GM12873 (cell line): ENCODE measurements around the gene DUSP28.

Experiments
- TF ChIP-seq, protein P1 (sequence below): IDR thresholded peaks from 2 replicates; pipeline ENCODE4 v1.5.1; 2012; ENCODE audit warnings: low read depth, mild to moderate bottlenecking, moderate library complexity, low read length, control low read depth; ENCODE audit not compliant: insufficient read depth; ENCODE audit errors: missing control alignments

The DUSP28 gene

DNA sequence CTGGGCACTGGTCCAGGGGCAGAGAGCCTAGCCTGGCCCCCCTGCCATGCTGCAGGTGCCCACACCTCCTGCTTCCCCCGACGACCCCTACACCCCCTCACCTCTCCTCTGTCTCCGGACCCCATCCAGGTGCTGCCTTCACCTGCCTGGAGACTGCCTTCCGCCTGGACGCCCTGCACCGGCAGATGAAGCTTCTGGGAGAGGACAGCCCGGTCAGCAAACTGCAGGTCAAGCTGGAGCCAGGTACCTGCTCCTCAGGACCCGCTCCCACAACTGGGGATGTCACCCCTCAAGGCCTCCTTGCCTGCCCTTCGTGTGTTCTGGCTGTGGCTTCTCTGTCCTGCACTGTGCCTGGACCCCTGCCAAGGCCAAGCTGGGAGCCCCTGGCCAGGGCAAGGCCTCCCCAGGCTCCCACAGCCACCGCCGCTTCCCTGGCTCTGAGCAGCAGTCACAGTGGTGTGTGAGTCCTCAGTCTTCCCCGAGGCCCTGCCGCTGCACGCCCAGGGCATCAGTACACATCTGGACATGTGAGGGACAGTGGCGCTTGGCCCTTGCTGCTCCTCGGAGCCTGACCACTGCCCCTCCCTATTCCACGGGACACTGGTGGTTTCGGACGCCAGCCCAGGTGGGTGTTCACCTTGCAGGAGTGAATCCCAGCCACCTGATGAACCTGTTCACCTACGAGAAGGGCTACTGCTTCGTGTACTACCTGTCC lies 14.4 kb downstream of the DUSP28 start:
- TF ChIP-seq, protein P1, sequence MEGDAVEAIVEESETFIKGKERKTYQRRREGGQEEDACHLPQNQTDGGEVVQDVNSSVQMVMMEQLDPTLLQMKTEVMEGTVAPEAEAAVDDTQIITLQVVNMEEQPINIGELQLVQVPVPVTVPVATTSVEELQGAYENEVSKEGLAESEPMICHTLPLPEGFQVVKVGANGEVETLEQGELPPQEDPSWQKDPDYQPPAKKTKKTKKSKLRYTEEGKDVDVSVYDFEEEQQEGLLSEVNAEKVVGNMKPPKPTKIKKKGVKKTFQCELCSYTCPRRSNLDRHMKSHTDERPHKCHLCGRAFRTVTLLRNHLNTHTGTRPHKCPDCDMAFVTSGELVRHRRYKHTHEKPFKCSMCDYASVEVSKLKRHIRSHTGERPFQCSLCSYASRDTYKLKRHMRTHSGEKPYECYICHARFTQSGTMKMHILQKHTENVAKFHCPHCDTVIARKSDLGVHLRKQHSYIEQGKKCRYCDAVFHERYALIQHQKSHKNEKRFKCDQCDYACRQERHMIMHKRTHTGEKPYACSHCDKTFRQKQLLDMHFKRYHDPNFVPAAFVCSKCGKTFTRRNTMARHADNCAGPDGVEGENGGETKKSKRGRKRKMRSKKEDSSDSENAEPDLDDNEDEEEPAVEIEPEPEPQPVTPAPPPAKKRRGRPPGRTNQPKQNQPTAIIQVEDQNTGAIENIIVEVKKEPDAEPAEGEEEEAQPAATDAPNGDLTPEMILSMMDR, result no peak

DNA sequence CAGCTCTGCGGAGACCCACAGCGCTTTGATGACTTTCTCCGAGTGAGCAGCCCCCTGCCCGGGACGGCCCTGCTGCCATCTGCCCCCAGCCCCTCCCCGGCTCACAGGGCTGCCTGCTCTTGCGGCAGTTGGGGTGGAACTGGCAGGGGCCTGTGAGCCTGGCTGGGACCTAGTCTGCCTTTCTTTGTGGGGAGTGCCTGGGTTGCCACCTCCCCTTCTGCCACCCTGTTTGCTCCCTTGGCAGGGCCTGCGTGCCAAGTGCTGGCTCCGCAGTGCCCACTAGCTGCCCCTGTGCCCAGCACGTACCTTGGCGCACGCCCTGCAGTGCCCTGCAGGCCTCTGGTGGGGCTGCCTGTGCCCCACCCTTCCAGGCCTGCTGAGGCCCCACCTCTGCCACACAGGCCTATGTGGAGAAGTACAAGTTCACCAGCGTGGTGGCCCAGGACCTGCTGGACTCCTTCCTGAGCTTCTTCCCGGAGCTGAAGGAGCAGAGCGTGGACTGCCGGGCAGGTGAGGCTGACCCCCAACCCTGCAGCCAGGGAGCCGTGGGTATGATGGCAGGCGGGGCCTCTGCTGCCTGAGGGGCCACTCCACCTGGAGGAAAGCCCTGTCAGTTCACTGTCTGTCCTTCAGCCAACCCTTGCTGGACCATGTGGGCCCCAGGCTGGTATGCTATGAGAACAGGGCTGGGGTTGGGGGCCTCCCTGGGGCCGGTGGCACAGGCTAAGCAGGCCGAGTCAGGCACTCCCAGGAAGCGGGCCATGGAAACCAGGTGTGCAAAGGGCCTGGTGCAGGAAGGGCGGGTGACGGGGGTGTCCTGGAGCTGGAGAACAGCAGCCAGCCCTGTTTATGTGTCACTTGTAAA lies 15.2 kb downstream of the DUSP28 start:
- TF ChIP-seq, protein P1, result no peak

DNA sequence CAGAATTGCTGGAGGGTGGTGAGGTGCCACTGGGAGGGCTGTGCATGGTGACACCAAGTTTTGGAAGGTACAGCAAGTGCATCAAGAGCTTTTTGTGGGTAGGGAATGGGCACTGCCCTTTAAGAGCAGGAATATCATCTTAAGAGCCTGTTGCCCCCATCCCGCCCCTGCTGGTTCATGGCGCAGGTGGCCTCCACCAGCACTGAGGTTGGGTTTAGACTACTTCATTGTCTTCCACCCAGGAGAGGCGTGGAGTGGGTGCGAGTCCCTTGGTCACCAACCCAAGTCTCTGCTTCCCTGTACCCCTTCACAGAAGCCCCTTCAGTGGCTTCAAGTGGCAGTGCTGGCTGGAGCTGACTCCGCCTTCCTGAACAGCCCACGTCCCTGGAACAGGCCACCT lies 15.9 kb downstream of the DUSP28 start:
- TF ChIP-seq, protein P1, result no peak

DNA sequence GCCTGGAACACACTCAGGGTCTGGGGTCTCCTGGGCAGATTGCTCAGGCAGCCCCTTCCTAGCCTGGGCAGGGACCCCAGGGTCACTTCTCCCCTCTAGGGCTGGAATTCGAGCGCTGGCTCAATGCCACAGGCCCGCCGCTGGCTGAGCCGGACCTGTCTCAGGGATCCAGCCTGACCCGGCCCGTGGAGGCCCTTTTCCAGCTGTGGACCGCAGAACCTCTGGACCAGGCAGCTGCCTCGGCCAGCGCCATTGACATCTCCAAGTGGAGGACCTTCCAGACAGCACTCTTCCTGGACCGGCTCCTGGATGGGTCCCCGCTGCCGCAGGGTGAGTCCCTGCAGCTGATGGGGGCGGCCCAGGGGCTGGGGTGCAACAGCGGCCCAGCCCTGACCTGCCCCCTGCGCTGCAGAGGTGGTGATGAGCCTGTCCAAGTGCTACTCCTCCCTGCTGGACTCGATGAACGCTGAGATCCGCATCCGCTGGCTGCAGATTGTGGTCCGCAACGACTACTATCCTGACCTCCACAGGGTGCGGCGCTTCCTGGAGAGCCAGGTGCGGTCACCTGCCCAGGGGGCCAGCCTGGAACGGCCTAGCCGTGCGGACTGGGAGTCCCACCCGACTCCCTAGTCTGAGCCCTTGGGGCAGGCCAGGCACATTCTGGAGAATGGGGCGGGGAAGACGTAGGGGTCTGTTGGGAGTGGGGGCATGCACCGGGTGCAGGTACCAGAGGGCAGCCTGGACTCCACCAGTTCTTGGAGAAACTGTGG lies 16.5 kb downstream of the DUSP28 start:
- TF ChIP-seq, protein P1, result no peak

DNA sequence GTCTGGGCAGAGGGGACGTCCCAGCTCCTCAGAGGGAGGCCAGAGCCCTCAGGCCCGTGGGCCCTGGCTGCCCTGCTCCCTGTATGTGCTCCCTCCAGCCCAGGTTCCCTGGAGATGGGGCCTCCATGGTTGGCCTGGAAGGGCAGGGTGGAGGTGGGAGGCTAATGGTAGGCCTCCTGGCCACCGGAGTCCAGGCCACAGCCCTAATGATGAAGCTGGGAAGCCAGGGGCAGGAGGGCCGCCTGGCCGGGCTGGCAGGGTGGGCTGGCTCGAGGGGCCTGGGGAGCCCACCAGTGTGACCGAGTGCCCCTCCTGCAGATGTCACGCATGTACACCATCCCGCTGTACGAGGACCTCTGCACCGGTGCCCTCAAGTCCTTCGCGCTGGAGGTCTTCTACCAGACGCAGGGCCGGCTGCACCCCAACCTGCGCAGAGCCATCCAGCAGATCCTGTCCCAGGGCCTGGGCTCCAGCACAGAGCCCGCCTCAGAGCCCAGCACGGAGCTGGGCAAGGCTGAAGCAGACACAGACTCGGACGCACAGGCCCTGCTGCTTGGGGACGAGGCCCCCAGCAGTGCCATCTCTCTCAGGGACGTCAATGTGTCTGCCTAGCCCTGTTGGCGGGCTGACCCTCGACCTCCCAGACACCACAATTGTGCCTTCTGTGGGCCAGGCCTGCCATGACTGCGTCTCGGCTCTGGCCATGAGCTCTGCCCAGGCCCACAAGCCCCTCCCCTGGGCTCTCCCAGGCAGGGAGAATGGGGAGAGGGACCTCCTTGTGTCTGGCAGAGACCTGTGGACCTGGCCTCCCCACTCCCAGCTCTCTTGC lies 17.3 kb downstream of the DUSP28 start:
- TF ChIP-seq, protein P1, result no peak

DNA sequence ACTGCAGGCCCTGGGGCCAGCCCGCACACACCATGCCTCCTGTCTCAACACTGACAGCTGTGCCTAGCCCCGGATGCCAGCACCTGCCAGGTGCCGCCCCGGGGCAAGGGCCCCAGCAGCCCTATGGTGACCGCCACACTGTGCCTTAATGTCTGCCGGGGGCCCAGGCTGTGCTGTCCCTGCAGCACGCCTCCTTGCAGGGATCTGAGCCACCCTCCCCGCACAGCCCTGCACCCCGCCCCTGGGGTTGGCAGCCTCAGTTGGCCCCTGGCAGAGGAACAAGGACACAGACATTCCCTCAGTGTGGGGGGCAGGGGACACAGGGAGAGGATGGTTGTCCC lies 17.9 kb downstream of the DUSP28 start:
- TF ChIP-seq, protein P1, result no peak

DNA sequence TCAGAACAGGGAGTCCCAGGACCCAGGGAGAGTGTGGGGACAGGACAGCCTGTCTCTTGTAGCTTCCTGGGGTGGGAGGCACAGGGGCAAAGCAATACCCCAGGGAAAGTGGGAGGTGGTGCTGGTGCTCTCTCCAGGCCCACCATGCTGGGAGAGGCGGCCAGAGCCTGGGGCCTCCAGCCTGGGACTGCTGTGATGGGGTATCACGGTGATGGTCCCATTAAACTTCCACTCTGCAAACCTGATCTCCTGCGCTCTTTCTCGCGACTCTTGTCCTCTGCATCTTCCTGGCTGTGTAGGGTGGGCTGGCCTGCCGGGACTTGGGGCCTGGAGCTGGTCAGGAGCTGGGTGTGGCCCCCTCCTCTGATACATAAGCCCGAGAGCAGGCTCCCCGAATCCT lies 18.3 kb downstream of the DUSP28 start:
- TF ChIP-seq, protein P1, result no peak
